Bronchial epithelial cell (primary cell): ENCODE measurements around the gene TOGARAM2. TPM values are rescaled to one million over a fixed set of nuclear protein-coding genes. Genes with fewer than 3 reads are reported as not detected.

Source experiments
- DNase-seq: peaks from one replicate; pipeline ENCODE4 v3.0.0-alpha.2; 2010; ENCODE audit warnings: low read depth
- FAIRE-seq: peaks from 2 replicates; lab custom pipeline; 2011; peaks lifted over from hg19 to GRCh38; lab: Jason Lieb, UNC
- H3K27me3 ChIP-seq: 2 replicates; pipeline ENCODE4 v1.5.1; 2011; ENCODE audit warnings: low read length; ENCODE audit not compliant: control insufficient read depth, insufficient read depth
- H3K36me3 ChIP-seq: 2 replicates; pipeline ENCODE4 v1.5.1; 2011; ENCODE audit warnings: low read length; ENCODE audit not compliant: control insufficient read depth, insufficient read depth
- H3K4me3 ChIP-seq: 2 replicates; pipeline ENCODE4 v1.5.1; 2011; ENCODE audit warnings: mild to moderate bottlenecking, low read depth, low read length, control low read depth
- total RNA-seq: library from RNA; depleted of rRNA; stranded (reverse); fragments of >200 nt; gene quantifications from 2 replicates; pipeline ENCODE4 v1.2.1, GENCODE V29; 2014
- TF ChIP-seq, protein P1 (sequence below): IDR thresholded peaks from 2 replicates; pipeline ENCODE4 v1.5.1; 2011; ENCODE audit warnings: mild to moderate bottlenecking, moderate library complexity, low read length, control low read depth, inconsistent platforms; ENCODE audit not compliant: insufficient read depth, severe bottlenecking

Gene TOGARAM2
- total RNA-seq, 1 donor from 2014 or later = not detected

DNA sequence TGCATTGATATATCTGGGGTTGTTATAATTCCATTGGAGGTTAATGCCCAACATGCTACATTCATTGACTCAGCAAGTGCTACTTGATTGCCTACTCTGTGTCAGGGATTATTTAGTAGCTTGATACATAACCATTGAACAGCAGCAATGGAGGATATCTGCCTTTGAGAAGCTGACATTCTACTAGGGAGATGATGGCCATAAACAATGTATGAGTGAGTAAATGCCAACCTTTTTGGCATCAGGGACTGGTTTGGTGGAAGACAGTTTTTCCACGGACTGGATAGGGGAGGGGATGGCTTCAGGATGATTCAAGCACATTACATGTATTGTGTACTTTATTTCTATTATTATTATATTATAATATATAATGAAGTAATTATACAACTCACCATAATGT lies 31.9 kb upstream of the TOGARAM2 start:
- DNase-seq (no peak), FAIRE-seq (no peak)
- TF ChIP-seq, protein P1, sequence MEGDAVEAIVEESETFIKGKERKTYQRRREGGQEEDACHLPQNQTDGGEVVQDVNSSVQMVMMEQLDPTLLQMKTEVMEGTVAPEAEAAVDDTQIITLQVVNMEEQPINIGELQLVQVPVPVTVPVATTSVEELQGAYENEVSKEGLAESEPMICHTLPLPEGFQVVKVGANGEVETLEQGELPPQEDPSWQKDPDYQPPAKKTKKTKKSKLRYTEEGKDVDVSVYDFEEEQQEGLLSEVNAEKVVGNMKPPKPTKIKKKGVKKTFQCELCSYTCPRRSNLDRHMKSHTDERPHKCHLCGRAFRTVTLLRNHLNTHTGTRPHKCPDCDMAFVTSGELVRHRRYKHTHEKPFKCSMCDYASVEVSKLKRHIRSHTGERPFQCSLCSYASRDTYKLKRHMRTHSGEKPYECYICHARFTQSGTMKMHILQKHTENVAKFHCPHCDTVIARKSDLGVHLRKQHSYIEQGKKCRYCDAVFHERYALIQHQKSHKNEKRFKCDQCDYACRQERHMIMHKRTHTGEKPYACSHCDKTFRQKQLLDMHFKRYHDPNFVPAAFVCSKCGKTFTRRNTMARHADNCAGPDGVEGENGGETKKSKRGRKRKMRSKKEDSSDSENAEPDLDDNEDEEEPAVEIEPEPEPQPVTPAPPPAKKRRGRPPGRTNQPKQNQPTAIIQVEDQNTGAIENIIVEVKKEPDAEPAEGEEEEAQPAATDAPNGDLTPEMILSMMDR = no peak
- Histone ChIP-seq H3K4me3 (no peak overlapping the region), H3K36me3 (peaks cover 6% of the 10 kb centered on the region), H3K27me3 (no peaks in the 10 kb centered on the region)

DNA sequence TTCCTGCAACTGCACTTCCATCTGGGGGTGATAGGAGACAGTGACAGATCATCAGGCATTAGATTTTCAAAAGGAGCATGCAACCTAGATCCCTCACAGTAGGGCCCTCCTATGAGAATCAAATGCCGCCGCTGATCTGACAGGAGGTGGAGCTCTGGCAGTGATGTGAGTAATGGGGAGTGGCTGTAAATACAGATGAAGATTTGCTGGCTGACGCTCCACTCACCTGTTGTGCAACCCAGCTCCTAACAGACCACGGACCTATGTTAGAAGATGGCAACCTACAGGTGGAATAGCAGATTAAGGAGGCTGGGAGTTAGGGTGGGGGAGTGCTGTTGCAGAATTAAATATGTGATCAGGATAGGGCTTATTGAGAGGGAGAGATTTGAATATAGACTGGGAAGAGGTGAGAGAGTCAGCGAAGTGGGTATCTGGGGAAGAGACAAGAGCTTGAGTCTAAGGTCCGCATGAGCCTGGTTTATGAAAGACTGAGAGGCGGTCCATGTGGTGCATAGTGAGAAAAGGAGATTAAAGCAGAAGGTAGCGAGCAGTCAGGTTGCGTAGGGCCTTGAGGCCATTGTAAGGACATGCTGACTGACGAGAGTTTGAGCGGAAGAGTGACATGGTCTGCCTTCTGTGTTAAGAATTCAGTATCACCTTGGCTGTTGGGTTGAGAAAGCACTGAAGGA lies 31.3 kb upstream of the TOGARAM2 start:
- peaks cover 4% of the 10 kb centered on the region for H3K36me3 ChIP-seq
- no peaks in the 10 kb centered on the region for H3K27me3 ChIP-seq
- peak; percentile 35 for DNase-seq
- no peak overlapping the region for H3K4me3 ChIP-seq
- no peak for FAIRE-seq
- TF ChIP-seq, protein P1 = no peak

DNA sequence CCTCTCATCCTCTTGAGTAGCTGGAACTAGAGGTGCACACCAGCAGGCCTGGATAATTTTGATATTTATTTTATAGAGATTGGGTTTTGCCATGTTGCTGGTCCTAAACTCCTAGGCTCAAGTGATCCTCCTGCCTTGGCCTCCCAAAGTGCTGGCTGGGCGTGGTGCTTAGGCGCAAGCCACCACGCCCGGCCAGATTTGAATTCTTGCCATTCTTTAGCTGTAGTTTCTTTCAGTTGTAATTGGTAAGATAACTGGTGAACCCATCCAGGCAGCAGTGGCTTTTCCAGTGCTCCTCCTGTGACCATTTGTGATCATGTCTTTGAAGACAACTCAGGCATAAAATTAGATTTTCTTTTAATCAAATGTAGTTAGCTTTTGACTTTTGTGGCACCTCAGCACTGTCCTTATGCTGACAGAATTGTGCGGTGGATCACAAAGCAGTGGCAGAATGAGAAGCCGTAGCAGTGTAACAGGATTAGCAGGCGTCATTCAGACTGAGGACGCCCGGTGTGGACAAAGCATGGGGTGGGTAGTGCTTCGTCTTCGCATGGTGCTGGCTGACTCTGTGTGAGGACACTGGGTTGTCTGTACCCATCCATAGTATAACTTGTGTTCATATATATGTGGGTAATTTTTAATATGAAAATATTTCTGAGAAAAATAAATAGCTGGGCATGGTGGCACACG lies 30.0 kb upstream of the TOGARAM2 start:
- DNase-seq (no peak), FAIRE-seq (no peak)
- no peak overlapping the region for H3K4me3 ChIP-seq
- H3K36me3 ChIP-seq = peaks cover 4% of the 10 kb centered on the region
- TF ChIP-seq, protein P1 = no peak
- no peaks in the 10 kb centered on the region for H3K27me3 ChIP-seq

DNA sequence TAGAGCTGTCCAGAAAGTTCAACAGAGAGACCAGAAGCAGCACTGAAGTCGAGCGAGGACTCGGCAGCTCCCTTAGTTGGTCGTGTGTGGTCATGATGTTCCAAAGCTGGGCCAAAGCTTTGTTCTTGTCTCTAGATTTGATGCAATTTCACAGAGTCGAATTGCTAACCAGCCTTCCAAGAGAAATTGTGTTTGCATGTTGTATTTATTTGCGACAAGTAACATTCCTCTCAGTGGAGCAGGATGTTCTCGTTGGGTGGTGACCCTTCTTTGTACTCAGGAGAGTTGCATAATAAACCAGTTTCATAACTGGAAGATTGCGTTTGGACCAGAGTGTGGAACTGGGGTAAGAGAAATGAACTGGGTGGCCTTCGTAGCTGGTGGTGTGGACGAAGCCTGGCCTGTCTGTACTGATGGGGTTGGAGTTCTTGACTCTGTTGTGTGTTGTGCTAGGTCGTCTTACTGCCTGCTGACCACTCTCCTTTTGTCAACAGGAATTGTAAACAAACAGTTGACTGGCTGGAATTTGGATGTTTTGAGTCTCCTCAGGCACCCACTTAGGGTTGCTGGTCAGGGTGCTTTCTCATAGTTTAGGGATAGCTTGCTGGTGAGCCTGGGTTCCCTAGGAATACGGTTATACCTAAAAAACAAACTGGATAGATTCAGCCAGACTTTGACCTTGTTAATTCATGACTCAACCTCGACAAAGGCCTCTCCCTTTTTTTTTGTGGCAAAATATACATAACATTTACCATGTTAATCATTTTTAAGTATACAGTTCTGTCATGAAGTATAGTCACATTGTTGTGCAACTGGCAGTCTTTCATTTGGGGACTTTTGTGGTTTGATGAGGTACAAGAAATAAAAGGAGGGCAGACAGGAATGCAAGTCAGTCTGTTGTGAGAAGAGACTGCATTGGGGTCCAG lies 28.9 kb upstream of the TOGARAM2 start:
- Histone ChIP-seq H3K36me3 (no peaks in the 10 kb centered on the region), H3K4me3 (no peak overlapping the region), H3K27me3 (no peaks in the 10 kb centered on the region)
- TF ChIP-seq, protein P1 = no peak
- DNase-seq (peak; percentile 44), FAIRE-seq (peak; percentile 62)

DNA sequence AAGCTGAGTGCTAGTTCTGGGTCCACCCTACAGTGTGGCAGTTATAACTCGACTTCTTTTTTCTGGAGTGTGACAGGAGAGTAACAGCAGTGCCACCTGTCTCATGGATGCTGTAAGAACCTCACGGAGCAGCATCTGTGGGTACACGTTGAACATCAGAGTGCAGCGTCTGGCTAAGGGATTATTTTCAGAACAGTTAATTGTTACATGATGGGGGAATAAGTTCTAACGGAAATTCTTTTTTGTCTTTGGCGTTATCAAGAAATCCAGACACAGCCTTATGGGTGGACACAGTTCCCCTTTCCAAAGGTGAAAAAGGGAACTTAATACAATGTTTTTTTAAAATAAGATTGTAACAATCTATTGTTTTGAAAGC lies 28.3 kb upstream of the TOGARAM2 start:
- H3K27me3 ChIP-seq = no peaks in the 10 kb centered on the region
- TF ChIP-seq, protein P1 = peak; percentile 18
- no peak for FAIRE-seq
- no peak for DNase-seq
- no peaks in the 10 kb centered on the region for H3K36me3 ChIP-seq
- no peak overlapping the region for H3K4me3 ChIP-seq
